HFFc6 (cell line): Measurements from ENCODE around the gene COA7. TPM values are rescaled to one million over a fixed set of nuclear protein-coding genes. Genes with fewer than 3 reads are reported as not detected.
A peak's percentile ranks its signal among the peaks of the same experiment; 100 is the strongest.
"Not testable (repeated sequence)": the region's sequence is repeated elsewhere in the genome, so short reads cannot be mapped to it uniquely, and the experiment has no call there.

Experiments used
- DNase-seq: peaks from one replicate; pipeline ENCODE4 v3.0.0-alpha.2; 2018
- H3K27ac Mint-ChIP-seq: 2 replicates; pipeline ENCODE4 v1.8.0; 2020; ENCODE audit warnings: mild to moderate bottlenecking, mixed read lengths
- H3K27me3 Mint-ChIP-seq: 2 replicates; pipeline ENCODE4 v1.8.0; 2021; ENCODE audit warnings: mild to moderate bottlenecking, moderate library complexity, mixed read lengths; ENCODE audit not compliant: insufficient read depth
- H3K36me3 Mint-ChIP-seq: 2 replicates; pipeline ENCODE4 v1.8.0; 2021; ENCODE audit warnings: low read depth, mixed read lengths
- H3K4me1 Mint-ChIP-seq: 2 replicates; pipeline ENCODE4 v1.8.0; 2020; ENCODE audit warnings: low read depth, mixed read lengths
- H3K4me3 Mint-ChIP-seq: 2 replicates; pipeline ENCODE4 v1.8.0; 2020; ENCODE audit warnings: mild to moderate bottlenecking, moderate library complexity, mixed read lengths
- H3K9me3 Mint-ChIP-seq: 2 replicates; pipeline ENCODE4 v1.8.0; 2020; ENCODE audit warnings: mild to moderate bottlenecking, mixed read lengths
- total RNA-seq, 6 experiments: library from RNA; stranded (reverse); fragmentation: NEBNext Ultra II Directional; extraction: Animal tissue kit (Norgen Biotek cat#: 25700); gene quantifications; 2 replicates in 1 of 6; 3 replicates in 5 of 6; pipeline ENCODE4 v1.2.3, GENCODE V29; 2021
- TF ChIP-seq, protein P1 (sequence below): fragments of 200-600 bp; sonication (generic); IDR thresholded peaks from 2 replicates; pipeline ENCODE4 v1.5.0; 2021; ENCODE audit warnings: antibody characterized with exemption, mild to moderate bottlenecking

COA7 gene
- total RNA-seq, 6 experiments from 2014 or later, result 17.8 to 25.8 (median 20.1) TPM

DNA sequence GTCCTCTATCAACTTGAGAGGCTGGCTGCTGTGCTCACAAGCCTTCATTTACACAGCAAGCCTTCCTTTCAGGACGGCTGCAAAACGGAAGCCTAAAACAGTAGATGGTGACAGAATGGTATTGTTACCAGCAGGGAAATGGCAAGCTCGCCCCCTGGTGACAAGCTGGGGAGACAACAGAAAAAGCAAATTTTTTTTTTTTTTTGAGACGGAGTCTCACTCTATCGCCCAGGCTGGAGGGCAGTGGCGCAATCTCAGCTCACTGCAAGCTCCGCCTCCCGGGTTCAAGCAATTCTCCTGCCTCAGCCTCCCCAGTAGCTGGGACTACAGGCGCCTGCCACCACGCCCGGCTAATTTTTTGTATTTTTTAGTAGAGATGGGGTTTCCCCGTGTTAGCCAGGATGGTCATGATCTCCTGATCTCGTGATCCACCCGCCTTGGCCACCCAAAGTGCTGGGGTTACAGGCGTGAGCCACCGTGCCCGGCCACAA is 11.8 kb downstream of the COA7 start:
- H3K9me3 Mint-ChIP-seq, result not testable (repeated sequence)

DNA sequence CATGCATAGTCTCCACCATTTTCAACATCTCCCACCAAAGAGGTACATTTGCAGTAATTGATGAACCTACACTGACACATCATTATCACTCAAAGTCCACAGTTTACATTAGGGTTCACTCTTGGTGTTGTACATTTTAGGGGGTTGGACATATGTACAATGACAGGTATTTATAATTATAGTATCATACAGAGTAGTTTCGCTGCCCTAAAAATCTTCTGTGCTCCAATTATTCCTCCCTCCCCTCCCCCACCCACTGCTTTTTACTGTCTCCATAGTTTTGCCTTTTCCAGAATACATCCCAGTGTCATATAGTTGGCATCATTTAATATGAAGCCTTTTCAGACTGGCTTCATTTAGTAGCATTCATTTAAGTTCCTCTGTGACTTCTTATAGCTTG is 13.6 kb downstream of the COA7 start:
- no peak overlapping the region for H3K4me3 Mint-ChIP-seq
- TF ChIP-seq, protein P1, sequence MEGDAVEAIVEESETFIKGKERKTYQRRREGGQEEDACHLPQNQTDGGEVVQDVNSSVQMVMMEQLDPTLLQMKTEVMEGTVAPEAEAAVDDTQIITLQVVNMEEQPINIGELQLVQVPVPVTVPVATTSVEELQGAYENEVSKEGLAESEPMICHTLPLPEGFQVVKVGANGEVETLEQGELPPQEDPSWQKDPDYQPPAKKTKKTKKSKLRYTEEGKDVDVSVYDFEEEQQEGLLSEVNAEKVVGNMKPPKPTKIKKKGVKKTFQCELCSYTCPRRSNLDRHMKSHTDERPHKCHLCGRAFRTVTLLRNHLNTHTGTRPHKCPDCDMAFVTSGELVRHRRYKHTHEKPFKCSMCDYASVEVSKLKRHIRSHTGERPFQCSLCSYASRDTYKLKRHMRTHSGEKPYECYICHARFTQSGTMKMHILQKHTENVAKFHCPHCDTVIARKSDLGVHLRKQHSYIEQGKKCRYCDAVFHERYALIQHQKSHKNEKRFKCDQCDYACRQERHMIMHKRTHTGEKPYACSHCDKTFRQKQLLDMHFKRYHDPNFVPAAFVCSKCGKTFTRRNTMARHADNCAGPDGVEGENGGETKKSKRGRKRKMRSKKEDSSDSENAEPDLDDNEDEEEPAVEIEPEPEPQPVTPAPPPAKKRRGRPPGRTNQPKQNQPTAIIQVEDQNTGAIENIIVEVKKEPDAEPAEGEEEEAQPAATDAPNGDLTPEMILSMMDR, result no peak
- DNase-seq, result no peak
- no peak overlapping the region for H3K27ac Mint-ChIP-seq
- peaks cover 26% of the 10 kb centered on the region for H3K36me3 Mint-ChIP-seq
- no peaks in the 10 kb centered on the region for H3K9me3 Mint-ChIP-seq
- peaks cover 6% of the 10 kb centered on the region for H3K4me1 Mint-ChIP-seq
- H3K27me3 Mint-ChIP-seq, result no peaks in the 10 kb centered on the region; the same call in 1 of the 2 replicates

More for the DNA sequence above, 11.8 kb downstream of the COA7 start:
- H3K4me1 Mint-ChIP-seq, H3K27ac Mint-ChIP-seq, H3K27me3 Mint-ChIP-seq, H3K4me3 Mint-ChIP-seq: not testable (repeated sequence)
- TF ChIP-seq, protein P1, result peak; percentile 92
- peaks cover 26% of the 10 kb centered on the region for H3K36me3 Mint-ChIP-seq
- peak; percentile 48 for DNase-seq

DNA sequence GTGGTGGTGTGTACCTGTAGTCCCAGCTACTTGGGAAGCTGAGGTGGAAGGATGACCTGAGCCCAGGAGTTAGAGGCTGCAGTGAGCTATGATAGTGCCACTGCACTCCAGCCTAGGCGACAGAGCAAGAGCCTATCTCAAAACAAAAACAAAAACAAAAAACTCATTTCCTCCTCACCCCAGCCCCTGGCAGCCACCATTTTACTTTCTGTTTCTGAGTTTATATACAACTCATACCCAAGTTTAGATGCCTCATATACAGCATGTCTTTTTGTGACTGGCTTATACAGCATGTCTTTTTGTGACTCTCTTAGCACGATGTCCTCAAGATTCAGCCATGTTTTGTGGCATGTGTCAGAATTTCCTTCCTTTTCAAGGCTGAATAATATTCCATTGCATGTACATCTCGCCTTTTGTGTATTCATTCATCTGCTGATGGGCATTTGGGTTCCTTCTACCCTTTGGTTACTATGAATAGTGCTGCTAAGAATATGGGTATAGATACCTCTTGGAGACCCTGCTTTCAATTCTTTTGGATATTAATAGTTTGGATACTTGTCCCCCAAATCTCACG is 14.7 kb downstream of the COA7 start:
- TF ChIP-seq, protein P1, result no peak
- no peaks in the 10 kb centered on the region for H3K9me3 Mint-ChIP-seq
- no peak overlapping the region for H3K27ac Mint-ChIP-seq
- H3K36me3 Mint-ChIP-seq, result peaks cover 26% of the 10 kb centered on the region
- H3K27me3 Mint-ChIP-seq, result no peaks in the 10 kb centered on the region; the same call in 1 of the 2 replicates
- H3K4me1 Mint-ChIP-seq, result peaks cover 6% of the 10 kb centered on the region
- no peak for DNase-seq
- no peak overlapping the region for H3K4me3 Mint-ChIP-seq

DNA sequence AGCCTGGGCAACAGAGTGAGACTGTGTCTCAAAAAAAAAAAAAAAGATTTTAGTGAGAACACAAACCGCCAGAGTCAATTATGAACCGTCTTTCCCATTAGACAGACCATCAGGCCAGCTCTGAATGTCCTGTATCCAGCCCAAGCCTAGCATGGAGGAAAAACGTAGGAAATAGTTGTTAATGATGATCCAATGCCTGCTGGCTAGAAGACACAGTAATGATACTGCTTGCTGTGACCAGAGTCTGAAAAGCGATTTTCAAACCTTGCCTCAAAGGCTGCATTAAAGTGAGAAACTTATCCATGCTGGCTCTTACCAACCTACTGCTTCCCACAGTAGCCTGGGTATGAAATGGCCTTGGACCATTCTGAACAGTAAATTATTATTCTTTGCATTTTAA is 17.0 kb downstream of the COA7 start:
- Mint-ChIP-seq H3K4me1 (peaks cover 12% of the 10 kb centered on the region), H3K9me3 (no peaks in the 10 kb centered on the region), H3K36me3 (peaks cover 9% of the 10 kb centered on the region), H3K27ac (no peak overlapping the region), H3K27me3 (no peaks in the 10 kb centered on the region; the same call in 1 of the 2 replicates), H3K4me3 (no peak overlapping the region)
- TF ChIP-seq, protein P1, result no peak
- DNase-seq, result no peak

DNA sequence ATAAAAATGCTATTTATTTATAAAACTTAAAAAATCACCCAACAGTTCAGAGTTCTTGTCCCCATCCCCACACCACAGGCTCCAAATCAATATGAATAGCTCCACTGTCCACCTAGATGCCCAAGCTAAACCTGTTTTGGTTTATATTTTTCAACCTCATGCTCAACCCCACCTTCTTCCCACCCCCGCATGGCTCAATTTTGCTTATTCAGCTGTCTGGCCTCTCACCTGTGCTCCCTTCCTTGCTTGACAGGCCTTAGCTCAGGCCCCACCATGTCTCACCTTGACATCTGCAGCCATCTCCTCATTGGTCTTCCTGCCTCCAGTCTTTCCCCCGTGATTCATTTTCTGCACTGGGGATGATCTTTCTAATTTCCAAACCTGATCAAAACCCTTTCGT is 17.8 kb downstream of the COA7 start:
- Mint-ChIP-seq H3K27ac (no peak overlapping the region), H3K9me3 (no peaks in the 10 kb centered on the region), H3K36me3 (peaks cover 7% of the 10 kb centered on the region; the same call in 1 of the 2 replicates), H3K4me3 (no peak overlapping the region), H3K27me3 (no peaks in the 10 kb centered on the region; the same call in 1 of the 2 replicates), H3K4me1 (peaks cover 9% of the 10 kb centered on the region)
- DNase-seq, result no peak
- TF ChIP-seq, protein P1, result no peak
